Glomerular visceral epithelial cell (primary cell): ENCODE measurements around the gene WLS.

ENCODE experiments used
- DNase-seq: peaks from one replicate; pipeline ENCODE4 v3.0.0-alpha.2; 2016; ENCODE audit errors: extremely low spot score

WLS gene

DNA sequence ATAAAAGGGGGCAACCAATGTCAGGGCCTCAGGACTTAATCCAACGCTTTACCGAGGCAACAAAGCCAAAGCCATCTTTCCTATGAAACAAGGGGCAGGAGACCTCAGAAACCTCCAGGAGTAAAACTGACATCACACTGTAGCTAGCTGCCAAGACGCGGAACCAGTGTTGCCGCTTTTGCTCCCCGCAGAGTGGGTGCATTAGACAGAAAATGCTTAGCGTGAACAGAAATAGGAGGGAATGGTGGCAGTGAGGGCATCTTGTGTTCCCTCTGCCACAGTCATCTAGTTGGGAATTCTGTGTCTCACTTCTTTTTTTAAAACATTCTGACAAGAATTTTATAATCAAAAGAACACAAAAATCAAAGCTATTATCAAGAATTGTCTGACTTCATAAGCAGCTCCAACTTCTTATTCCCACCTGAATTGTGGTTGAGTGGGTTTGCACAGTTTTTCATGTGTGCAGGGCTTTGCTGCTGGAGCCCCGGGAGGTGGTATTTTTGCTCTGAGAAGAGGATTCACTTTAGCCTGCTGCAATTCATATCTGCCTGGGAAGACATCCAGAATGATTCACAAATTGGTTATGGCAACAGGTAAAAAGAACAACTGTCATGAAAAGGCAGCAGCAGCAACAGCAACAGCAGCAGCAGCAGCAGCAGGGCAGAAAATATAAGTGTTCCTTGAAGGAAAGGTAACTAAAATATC, 99.7 kb downstream of the WLS start:
- no peak for DNase-seq

DNA sequence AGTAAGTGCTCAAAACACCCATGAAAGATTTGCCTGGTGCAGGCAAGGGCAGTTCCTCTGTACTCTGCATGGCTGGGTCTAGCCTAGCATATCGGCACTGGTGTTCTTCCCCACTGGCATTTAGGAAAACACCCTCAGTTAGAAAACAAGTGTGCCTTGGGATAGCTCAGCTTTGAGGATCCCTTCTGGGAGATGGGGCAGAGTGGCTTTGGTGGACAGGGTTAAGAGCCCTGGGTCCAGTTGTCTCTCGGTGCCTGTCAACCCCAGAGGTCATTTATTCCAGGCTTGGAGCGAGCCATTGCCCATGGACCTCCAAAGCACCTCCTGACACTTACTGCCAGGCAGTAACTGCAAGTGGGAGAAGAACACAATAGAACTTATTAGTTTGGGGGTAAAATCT, 101.1 kb downstream of the WLS start:
- DNase-seq: no peak

DNA sequence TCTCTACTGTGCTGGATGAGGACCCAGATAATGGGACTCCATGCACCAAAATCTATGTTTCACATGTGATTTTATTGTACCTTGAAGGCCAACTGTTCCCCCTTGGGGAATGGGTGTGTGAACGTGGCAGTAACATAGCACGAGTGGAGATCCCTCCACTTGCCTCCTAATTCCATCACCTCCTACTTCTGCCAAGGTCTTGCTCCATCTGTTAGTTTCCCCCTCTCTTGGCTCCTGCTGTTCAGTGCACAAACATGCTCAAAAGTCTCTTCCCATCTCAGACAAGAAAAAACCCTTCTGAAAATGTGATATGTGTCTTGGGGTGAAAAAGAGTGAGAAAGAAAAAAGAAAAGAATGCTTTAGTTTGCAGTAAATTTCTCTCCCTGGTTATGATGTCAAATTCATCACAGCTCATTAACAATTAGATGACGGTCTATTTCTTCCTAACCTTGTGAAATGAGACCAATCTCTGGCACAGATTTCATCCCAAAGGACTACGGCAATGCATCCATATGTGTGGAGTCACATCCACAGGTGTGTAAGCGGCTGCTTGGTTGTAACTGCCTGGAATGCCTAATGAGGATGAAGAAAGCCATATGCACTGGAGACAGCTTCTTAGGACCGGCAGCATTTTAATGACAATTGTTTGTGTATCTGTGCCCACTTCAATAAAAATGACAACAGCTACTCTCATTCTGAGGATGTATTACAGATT, 102.6 kb downstream of the WLS start:
- DNase-seq: no peak

DNA sequence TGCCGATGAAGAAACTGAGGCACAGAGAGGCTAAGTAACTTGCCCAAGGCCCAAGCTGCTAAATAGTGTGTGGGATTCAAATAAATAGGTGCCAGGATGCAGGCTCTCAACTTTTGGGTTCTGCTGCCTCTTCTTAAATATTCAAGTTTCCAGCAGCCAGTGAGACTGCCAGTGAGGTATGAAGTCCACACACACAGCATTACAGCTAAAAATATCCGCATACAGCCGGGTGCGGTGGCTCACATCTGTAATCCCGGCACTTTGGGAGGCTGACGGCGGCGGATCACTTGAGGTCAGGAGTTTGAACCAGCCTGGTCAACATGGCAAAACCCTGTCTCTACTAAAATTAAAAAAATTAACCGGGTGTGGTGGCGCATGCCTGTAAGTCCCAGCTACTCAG, 103.5 kb downstream of the WLS start:
- DNase-seq: no peak

DNA sequence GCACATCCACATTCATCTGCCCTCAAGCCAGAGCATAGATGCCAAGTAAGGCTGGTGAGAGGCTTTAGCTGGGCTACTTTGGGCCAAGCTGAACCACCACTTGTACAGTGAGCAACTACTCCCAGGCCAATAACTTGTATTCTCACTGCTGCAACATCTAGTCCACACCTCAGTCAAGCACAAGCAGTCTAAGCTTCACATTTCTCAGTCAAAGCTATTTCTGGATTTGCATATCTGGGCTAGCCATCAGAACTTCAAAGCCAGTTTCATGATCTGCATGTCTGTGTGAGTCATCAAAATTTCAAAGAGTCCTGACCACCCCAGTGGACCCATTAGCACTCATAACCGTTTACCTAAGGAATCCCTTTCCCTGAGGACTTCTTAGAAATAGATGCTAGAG, 104.2 kb downstream of the WLS start:
- DNase-seq: peak; percentile 16

DNA sequence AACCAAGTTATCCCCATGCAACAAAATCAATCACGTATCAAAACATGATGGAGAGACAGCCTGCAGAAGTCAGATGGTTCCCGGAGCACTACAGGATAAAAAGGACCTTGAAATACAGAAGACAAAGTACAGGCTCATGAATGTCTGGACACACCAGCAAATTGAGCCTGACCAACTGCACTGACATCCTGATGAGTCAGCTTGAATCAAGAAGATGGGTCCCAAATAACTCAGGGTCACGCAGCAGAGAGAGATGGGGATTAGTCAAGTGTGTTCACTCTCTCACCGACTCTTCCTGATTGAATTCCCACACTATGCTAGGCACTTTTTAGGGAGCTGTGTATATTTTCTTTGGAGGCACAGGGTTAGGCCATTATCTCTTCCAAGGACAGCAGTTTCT, 110.8 kb downstream of the WLS start:
- peak; percentile 53 for DNase-seq

DNA sequence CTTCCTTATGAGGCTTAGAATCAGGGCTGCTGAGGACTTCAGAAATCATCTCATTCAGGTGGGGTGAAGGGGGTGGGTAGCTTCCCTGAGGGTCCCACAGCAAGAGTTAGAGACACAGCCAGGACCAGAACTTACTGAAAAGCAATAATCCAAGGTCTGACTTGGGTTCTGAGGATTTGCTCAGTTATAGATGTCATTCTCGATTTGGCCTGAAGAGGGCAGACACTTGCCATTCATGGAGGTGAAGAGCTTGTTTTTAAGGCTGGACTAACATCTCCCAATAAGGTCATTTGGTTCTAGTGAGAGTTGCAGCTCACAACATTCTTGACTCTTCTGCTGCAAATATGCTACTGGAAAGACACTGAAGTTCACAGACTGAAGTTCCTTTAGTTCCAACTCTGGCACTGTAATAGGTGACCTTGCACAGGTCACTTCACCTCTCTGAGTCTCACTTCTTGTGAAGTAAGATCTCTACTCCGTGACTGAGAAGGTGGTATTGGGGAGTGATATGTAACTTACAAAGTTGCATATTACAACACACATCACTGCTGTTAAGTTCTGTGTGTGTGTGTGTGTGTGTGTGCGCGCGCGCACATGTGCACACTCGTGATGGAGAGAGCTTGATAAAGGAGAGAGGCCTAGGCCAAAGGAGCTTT, 112.1 kb downstream of the WLS start:
- DNase-seq: peak; percentile 77

DNA sequence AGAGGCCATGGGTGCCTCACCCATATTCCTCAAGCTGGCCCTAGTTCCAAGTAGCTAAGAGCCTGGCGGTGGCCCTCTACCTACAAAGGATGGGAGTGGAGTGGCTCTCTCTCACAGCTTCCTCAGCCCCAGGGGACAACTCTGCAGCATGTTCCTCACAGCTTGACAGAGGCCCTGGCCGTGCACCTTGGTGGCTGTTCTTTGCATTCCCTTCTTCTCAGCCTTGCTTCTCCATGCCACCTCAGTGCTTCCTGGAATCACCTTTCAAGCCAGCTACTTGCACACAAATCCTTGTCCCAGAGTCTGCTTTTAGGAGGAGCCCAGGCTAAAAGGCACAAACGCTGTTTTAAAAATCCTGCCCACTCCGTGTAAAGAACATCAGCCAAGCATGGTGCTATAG, 112.9 kb downstream of the WLS start:
- no peak for DNase-seq

DNA sequence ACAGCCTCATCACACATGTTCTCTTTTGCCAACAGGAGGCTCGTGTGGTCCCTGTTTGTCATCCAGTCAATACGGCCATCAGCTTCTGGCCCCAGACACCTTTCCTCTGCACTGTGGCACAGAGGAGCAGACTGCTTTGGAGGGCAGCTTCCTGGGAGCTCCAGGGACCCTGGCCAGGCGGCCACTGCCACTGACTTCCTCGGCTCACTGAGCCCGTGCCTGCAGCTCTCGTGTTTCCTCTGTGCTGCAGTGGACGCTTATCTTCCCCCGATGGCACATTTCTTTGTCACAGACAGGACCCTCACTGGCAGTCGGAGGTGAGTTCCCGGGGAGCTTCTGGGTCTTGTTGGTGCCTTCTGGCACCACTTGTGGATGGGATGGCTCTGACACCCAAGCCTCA, 114.9 kb downstream of the WLS start:
- no peak for DNase-seq

DNA sequence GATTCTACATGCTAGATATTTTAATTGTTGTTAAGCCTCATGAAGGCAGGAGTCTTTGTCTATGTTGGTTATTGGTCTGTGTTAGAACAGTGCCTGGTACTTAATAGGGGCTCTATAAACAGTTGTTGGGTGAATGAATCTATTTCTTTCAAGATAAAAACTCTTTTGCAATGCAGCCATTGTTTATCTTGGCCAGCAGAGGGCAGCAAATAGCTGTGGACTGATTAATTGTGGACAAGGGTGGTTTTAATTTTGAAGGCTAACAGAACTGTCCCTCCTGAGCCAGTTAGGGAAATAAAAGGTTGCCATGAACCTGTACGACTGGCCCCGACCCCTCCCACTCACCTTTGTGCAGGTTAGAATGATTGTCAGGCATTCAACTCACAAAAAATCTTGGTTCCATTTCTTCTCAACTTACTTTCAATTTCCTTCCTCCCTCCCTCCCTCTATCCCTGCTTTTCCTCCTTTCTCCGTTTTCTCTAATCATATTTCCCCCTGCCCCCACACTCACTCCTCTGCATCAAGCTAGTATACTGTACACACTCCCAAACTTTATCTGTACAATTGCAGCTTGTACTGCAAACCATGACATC, 115.6 kb downstream of the WLS start:
- DNase-seq: peak; percentile 61

DNA sequence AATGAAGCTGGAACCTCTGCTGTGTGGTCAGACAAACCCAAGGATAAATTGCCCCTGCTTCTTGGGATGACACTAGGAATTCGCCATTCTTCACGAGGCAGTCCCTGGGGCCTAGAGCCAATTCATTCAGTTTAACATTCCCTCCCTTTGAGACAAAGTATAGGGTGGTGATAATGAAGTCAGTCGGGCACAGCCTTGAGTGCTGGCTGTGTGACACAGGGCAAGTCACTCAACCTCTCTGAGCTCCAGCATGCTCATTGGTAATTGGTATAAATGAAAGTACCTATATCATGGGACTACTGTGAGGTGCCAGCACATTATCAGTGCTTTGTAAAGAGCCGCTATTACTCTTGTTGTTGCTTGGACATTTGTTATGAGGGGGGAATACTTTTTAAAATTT, 117.0 kb downstream of the WLS start:
- no peak for DNase-seq

DNA sequence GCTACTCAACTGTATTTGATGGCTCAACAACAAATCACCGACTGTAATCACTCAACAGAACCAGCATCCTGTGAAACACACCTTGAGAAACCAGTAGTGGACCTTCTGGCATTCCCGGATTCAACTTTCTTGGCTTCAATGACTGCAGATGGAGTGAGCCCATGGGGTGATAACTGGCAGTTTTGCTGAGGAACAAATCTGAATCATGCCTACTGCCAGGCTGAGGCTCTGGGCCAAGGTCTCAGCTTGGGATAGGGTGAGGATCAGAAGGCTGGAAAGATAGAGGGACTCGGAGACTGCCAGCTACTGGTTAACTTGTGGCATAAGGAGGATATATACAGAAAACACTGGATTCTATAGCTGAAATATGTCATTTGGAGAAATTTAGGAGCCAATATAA, 118.4 kb downstream of the WLS start:
- DNase-seq: no peak

DNA sequence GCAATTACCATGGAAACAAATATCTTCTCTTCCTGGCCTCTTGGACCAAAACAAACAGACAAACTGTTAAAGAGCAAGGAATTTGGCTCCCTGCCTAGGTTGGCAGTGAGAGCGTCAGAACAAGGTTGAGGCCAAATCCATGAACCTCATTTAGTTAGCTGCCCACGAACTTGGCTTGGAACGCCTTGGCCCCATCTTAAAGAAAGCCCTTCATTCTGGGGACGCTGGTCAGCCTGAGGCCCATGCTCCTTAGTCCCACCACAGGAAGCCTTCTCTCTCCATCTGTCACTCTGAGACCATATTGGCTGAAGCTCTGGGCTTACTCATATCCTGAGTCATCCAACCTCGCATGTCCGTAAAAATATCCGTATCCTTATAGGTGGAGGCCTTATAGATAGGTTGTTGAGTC, 119.5 kb downstream of the WLS start:
- DNase-seq: peak; percentile 61

DNA sequence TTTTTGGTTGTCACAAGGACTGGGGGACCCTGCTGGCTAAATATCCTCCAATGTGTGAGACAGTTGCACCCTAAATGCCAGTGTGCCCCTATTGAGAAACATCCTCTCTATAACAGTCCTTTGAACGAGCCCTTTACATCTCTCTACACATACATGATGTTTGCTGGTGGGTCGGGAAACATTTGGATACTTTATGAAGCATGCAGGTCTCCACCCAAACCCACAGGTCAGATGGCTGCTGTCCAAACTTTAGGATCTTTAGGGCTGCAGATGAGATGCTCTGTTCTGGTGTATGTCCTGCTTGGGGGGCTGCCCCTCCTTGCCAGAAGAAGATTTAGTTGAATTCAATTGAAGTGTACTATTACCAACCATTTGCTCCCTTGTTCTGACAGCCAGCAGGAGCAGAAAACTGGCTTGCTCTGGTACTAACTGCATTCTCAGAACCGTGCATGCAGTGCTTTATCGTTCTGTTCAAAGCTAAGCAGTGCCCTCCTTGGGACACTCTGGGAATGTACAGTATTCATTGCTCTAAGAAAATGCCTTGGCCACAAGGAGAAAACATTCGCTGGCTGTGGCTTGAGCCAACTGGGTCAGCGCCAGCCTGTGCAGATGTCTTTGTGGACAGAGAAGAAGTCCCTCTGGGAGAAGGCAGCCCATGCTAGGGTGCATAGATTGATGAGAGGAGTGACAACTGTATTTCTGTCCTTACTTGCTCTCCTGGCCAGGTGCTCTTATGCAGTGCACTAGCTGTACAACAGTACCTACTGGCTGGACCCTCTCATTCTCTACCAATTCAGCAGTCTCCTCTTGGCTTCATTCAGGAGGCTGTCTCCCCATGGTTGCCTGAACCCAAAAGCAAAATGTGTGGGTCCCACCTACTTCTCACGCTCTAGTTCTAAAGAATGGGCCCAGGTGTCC, 120.5 kb downstream of the WLS start:
- peak; percentile 82 for DNase-seq

DNA sequence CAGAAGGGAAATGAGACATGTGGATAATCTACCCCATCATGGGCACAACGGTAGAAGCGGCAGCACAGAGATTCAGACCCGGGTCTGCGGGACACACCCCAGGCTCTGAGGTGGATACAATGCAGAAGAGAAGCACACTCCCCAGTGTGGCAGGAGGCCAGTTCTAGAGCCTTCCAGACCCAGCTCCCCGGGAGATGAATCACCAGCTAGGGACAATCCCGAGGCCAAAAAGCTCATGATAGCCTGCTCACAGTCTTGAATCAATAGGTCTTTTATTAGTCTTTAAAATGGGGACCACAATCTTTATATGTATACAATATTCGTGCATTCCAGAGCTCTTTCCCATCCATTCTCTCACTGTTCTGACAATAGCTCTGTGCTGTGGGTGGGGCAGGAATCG, 124.6 kb downstream of the WLS start:
- no peak for DNase-seq

DNA sequence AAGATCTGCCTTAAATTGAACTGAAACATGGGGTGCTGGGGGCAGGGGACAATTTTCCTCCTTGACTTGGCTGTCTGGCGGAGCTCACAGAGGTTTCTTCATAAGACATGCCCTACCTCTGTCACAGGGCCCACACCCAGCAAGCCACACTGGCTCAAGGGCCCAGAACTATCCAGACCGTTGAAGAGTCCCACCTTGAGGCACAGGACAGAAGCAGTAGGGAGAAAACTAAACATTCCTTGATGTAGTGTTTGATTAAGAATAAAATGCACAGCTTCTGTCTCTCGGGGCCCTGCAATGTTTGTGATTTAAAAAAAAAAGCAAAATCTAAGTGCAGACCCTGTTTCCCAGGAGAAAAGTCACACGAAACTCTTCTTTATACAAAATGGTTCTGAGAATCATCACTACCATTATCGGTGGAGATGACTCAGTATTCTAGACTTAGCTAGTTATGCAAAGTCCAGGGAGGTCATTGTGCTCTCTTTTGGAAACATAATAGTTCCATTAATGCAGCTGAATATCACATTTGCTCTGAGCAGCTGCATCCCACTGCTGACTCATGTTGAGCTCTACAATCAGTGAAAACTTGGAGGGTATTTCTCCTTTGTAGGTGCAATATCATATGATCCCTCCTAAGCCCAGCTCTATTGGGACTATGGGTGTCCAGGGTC, 128.3 kb downstream of the WLS start:
- DNase-seq: peak; percentile 39

DNA sequence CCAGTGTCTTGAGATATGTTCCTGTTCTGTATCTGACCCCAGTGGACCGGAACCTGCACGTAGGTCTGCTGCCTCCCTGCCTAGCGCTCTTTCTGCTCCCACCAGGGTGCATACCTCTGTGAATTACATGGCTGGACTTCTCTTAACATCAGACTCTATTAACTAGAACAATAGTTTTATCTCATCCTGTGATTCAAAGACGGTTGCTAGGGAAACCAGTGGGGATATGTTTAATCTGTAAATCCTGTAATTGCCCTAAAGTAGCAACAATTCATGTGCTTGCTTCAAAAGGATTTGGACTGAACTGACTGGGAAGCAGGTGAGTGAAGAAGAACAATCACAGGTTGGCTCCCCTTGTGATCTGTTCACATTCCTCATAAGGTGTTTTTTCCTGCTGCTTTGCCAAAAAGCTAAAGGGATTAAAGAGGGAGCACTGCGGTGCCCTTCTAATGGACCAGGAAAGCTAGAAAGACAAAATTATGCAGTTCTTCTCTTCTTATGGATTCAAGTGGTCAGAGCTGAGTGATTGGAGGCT, 129.2 kb downstream of the WLS start:
- no peak for DNase-seq

DNA sequence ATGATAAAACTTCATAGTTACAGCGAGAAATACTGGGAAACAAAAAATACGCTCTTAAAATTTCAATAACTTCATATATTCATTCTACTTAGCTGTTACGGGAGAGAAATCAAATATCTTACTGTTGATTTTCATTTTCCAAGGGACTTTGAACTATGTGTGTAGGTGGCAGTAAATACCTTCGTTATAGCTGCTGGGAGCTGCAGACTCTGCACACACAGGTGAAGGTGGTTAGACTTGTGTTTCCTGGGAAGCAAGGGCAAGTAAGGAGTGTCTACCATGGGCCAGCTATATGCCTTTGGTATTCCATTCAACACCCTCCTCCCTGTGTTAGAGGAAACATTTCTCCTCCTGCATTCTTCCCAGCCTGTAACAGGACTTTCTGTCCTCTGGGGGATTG, 130.5 kb downstream of the WLS start:
- no peak for DNase-seq

DNA sequence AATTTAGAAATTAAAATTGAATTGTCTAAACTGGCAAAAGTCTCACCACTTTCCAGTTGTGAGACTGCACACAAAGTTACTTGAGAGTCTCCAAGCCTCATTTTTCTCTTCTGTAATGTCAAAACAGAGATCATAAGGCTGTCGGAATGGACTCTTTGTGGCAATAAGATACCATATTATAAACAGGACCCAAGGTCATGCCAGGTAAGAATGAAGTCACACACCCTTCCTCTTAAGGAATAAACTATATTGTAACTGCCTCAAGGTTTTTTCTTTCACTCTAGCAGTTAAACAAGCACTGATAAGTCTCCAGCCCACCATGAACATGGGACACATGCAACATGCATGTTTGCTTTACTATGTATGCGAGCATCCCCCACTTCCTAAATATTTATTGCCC, 131.8 kb downstream of the WLS start:
- DNase-seq: no peak

DNA sequence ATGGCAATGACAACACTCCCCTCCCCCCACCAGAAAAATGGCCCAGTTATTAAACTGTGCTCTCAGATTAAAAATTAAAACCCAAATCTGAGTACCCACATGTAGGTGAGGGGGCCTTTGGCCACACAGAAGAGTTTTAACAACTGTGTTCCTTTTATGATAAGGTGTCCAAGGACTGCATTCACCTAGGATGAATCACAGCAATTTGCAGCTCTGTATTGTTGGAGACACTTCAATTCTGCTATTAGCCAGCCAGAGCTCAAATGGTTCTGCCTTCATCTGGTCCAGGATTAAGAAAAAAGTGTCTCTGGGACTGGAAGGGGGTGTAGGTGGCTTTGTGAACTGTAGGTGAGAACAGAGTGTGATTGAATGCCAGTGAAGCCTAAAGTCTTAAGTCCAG, 138.6 kb downstream of the WLS start:
- no peak for DNase-seq

DNA sequence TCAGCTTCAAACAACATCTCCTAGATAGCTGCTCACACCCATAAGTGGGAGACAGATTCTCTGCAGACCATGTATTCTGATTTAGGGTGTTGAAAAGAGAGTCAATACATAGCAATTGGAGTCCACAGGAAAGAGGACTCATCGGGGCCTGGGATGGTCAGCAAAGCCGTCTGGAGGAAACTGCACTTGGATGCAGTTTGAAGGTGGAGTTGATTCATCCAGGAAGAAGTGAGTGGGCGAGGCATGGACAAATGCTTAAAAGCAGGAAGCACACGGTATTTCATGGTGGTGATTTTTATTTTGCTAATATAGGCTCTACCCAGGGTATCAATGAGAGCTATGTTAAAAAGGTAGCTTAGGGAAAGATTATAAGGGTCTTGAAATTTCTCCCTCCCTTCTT, 145.1 kb downstream of the WLS start:
- DNase-seq: no peak
